RWPE1 (cell line): ENCODE measurements around the gene CBLB.

Experiments
- CTCF ChIA-PET: fragments of 350-600 bp; sonication (Branson Sonifier 250); formaldehyde crosslinking; extraction: SDS; loops from one replicate; lab custom pipeline; 2021; lab: Yijun Ruan, JAX
- POLR2A ChIA-PET: fragments of 400-600 bp; formaldehyde crosslinking; extraction: SDS; loops from one replicate; lab custom pipeline; 2020; ENCODE audit warnings: antibody characterized with exemption; ENCODE audit not compliant: low non-redundant PET; lab: Yijun Ruan, JAX
- DNase-seq: peaks from one replicate; pipeline ENCODE4 v3.0.0; 2012; ENCODE audit warnings: low spot score
- H3K27ac ChIP-seq: fragments of 450-650 bp; 2 replicates; pipeline ENCODE4 v1.5.1; 2017
- TF ChIP-seq, protein P1 (sequence below): fragments of 450-650 bp; conservative IDR thresholded peaks from 2 replicates; pipeline ENCODE4 v1.5.1; 2017; ENCODE audit warnings: low read depth, mild to moderate bottlenecking

Gene CBLB

GRCh38 chr3:105759442-105760078 lies 109.3 kb downstream of the CBLB start:
- TF ChIP-seq, protein P1, sequence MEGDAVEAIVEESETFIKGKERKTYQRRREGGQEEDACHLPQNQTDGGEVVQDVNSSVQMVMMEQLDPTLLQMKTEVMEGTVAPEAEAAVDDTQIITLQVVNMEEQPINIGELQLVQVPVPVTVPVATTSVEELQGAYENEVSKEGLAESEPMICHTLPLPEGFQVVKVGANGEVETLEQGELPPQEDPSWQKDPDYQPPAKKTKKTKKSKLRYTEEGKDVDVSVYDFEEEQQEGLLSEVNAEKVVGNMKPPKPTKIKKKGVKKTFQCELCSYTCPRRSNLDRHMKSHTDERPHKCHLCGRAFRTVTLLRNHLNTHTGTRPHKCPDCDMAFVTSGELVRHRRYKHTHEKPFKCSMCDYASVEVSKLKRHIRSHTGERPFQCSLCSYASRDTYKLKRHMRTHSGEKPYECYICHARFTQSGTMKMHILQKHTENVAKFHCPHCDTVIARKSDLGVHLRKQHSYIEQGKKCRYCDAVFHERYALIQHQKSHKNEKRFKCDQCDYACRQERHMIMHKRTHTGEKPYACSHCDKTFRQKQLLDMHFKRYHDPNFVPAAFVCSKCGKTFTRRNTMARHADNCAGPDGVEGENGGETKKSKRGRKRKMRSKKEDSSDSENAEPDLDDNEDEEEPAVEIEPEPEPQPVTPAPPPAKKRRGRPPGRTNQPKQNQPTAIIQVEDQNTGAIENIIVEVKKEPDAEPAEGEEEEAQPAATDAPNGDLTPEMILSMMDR = no peak
- H3K27ac ChIP-seq = no peak overlapping the region
- ChIA-PET CTCF (interaction anchor here (0.5 kb wide), 1 partner anchor 25 kb away, joined by 3 read pairs; no protein-coding TSS in a partner anchor), POLR2A (no interaction called here)
- no peak for DNase-seq

DNA sequence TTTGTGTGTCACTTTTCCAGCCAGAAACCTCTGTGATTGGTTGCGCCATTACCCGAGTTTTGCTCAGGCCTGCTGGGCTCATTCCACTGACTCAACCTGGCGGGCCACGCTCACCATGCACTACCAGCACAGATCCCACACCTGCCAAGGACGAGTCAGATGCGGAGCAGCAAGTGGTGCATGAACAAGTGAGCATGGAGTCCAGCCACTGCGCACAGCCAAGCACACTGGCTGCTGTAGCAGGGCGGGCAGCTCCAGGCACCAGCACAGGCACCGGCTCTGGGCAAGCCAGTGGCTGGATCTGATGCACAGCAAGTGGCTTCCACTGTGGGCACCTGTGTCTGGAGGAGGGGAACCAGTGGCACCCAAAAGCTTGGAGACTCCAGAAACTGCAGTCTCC lies 110.4 kb downstream of the CBLB start:
- no peak overlapping the region for H3K27ac ChIP-seq
- TF ChIP-seq, protein P1 = no peak
- no peak for DNase-seq
- CTCF ChIA-PET = interaction anchor here (0.5 to 0.8 kb wide), 2 partner anchors 17 to 1362 kb away, joined by 3 to 4 read pairs; no protein-coding TSS in a partner anchor
- POLR2A ChIA-PET = no interaction called here

DNA sequence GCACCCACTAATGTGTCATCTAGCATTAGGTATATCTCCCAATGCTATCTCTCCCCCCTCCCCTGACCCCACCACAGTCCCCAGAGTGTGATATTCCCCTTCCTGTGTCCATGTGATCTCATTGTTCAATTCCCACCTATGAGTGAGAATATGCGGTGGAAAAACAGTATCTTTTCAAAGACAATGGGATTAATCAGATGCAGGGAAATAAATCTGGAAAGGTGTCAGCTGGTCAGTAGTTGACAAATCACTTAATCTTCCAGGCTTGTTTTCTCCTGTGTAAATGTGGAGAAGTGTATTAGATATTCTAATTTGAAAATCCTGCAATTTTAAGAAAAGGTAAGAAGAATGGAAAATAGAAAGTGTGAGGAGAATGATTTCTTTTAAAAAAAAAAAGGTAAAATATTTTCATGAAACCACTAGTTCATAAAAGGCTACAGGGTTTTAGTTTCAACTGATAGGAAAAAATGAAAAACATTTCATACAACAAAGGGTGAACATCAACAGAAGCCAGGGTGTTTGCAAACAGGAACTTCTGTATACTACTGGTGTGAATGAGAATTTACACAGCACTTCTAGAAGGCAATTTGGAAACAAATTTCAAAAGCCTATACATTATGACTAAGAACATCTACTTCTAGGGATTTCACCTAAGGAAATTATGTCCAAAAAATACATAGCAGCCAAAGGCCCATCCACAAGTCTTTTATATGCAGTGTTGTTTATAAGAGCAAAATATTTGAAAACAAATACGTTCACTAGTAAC lies 113.5 kb downstream of the CBLB start:
- H3K27ac ChIP-seq = no peak overlapping the region
- no peak for DNase-seq
- CTCF ChIA-PET = no interaction called here
- POLR2A ChIA-PET = no interaction called here
- TF ChIP-seq, protein P1 = no peak

DNA sequence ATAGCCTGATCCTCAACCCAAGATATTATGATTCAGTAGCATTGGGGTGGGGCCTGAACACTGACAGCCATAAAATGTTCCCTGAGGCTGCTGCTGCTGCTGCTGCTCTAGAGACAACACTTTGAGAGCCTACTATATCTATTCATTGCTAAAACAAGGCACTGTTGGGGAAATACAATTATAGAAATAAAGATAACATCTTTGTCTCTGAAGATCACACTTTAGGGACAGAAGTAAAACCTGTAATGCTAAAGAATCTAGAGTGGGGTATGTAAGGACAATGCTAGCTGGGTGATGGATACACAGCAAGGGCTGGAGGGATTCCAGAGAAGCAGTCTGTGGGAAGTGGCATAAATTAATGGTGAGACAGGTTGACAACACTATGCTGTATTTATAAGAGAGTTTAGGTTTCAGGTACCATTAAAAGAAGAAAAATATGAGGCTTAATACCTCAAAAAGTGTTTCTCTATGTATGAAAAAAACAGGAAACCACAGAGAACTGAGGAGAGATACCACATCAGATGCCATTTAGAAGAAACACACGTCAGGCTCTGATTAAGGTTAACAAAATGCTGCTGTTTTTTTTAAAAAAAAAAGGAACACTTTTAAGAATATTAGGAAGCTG lies 115.9 kb downstream of the CBLB start:
- TF ChIP-seq, protein P1 = no peak
- no peak overlapping the region for H3K27ac ChIP-seq
- POLR2A ChIA-PET = no interaction called here
- peak; percentile 3 for DNase-seq
- CTCF ChIA-PET = interaction anchor here (0.7 kb wide), 1 partner anchor 26 kb away, joined by 3 read pairs; no protein-coding TSS in a partner anchor

- no peak overlapping the region for H3K27ac ChIP-seq
- TF ChIP-seq, protein P1 = no peak
- ChIA-PET POLR2A (no interaction called here), CTCF (no interaction called here)
- DNase-seq = no peak
These were observed 121.1 kb downstream of the CBLB start for GRCh38 chr3:105747696-105748095.

- H3K27ac ChIP-seq = no peak overlapping the region
- ChIA-PET CTCF (interaction anchor here (0.7 kb wide), 1 partner anchor 202 kb away, joined by 3 read pairs; no protein-coding TSS in a partner anchor), POLR2A (no interaction called here)
- peak; percentile 13 for DNase-seq
- TF ChIP-seq, protein P1 = no peak
These were observed 121.7 kb downstream of the CBLB start for GRCh38 chr3:105747060-105747541.
